ENCODE measurements around the gene RNASE12.

RNASE12 gene

DNA sequence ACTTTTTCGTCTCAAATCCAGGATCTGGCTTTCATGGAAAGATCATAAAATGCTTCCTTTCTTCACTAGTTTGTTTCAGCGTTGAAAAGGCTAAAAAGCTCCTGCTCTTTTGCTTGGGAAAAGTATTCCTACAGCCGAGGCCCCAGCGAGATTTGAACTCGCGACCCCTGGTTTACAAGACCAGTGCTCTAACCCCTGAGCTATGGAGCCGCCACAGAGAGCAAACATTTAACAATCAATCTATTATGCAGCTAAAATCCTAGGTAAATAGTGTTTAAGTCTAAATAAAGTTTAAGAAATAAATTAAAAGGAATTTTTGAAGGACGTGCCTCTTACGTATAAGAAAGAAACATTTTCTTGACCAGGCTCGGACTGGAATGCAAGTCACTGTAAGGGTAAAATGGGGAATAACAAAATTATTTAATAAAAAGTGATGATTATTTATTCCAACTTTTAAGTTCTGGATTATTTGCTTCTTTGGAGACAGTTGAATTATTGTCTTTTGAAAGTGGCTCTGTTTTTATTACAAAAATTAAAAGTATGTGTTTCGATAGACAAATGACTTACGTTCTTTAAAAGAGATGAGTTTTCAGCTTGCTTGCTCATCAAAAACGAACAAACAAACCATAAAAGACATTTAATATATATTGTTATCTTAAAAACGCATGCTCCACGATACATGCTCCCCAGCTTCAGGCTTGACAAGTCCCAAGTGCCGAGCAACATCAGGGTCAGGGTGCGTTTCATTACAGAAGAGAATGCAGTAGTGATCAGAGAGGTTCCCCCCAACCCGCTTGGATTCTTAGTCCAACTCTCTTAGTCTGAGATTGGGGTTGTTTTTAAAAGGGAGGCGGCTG is 40.1 kb upstream of the RNASE12 start:
- no peaks in the 10 kb centered on the region for H4K20me1 ChIP-seq (ENCODE audit: insufficient read depth)
- TF ChIP-seq, protein P1, sequence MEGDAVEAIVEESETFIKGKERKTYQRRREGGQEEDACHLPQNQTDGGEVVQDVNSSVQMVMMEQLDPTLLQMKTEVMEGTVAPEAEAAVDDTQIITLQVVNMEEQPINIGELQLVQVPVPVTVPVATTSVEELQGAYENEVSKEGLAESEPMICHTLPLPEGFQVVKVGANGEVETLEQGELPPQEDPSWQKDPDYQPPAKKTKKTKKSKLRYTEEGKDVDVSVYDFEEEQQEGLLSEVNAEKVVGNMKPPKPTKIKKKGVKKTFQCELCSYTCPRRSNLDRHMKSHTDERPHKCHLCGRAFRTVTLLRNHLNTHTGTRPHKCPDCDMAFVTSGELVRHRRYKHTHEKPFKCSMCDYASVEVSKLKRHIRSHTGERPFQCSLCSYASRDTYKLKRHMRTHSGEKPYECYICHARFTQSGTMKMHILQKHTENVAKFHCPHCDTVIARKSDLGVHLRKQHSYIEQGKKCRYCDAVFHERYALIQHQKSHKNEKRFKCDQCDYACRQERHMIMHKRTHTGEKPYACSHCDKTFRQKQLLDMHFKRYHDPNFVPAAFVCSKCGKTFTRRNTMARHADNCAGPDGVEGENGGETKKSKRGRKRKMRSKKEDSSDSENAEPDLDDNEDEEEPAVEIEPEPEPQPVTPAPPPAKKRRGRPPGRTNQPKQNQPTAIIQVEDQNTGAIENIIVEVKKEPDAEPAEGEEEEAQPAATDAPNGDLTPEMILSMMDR (conservative IDR thresholded peaks at IDR 0.05; ENCODE audit: low read depth, low read length) = no peak
- peak overlapping the region; percentile 80 for H3K4me2 ChIP-seq
- H3K4me3 ChIP-seq (IDR thresholded peaks at IDR 0.05; ENCODE audit: insufficient read depth, low read depth, low read length) = no peak overlapping the region
- H3K36me3 ChIP-seq (ENCODE audit: insufficient read depth) = no peaks in the 10 kb centered on the region
- peaks cover 11% of the 10 kb centered on the region for H3K4me1 ChIP-seq (ENCODE audit: low read depth, poor library complexity, severe bottlenecking)
- H2AFZ ChIP-seq (ENCODE audit: low read depth) = peak overlapping the region; percentile 59
- H3K27me3 ChIP-seq (ENCODE audit: insufficient read depth, low read depth) = 0 out of 2 replicates have a peak, but pooled peaks cover 3% of the 10 kb centered on the region
- H3K9ac ChIP-seq = peak overlapping the region; percentile 18; the same call in 1 of the 2 replicates
- peak overlapping the region; percentile 2; the same call in 1 of the 2 replicates for H3K27ac ChIP-seq
- H3K79me2 ChIP-seq (ENCODE audit: insufficient read depth, low read depth) = no peaks in the 10 kb centered on the region

GRCh38 chr14:20630340-20631022 is 39.3 kb upstream of the RNASE12 start:
- Histone ChIP-seq H4K20me1 (ENCODE audit: insufficient read depth) (no peaks in the 10 kb centered on the region), H3K27me3 (ENCODE audit: insufficient read depth, low read depth) (0 out of 2 replicates have a peak, but pooled peaks cover 3% of the 10 kb centered on the region), H3K79me2 (ENCODE audit: insufficient read depth, low read depth) (no peaks in the 10 kb centered on the region), H3K9ac (no peak overlapping the region; the same call in 1 of the 2 replicates), H2AFZ (ENCODE audit: low read depth) (peak overlapping the region; percentile 28; the same call in 1 of the 2 replicates), H3K4me3 (IDR thresholded peaks at IDR 0.05; ENCODE audit: insufficient read depth, low read depth, low read length) (no peak overlapping the region), H3K36me3 (ENCODE audit: insufficient read depth) (no peaks in the 10 kb centered on the region), H3K27ac (peak overlapping the region; percentile 2; the same call in 1 of the 2 replicates), H3K4me1 (ENCODE audit: low read depth, poor library complexity, severe bottlenecking) (peaks cover 11% of the 10 kb centered on the region), H3K4me2 (peak overlapping the region; percentile 80)
- TF ChIP-seq, protein P1 (conservative IDR thresholded peaks at IDR 0.05; ENCODE audit: low read depth, low read length) = no peak

DNA sequence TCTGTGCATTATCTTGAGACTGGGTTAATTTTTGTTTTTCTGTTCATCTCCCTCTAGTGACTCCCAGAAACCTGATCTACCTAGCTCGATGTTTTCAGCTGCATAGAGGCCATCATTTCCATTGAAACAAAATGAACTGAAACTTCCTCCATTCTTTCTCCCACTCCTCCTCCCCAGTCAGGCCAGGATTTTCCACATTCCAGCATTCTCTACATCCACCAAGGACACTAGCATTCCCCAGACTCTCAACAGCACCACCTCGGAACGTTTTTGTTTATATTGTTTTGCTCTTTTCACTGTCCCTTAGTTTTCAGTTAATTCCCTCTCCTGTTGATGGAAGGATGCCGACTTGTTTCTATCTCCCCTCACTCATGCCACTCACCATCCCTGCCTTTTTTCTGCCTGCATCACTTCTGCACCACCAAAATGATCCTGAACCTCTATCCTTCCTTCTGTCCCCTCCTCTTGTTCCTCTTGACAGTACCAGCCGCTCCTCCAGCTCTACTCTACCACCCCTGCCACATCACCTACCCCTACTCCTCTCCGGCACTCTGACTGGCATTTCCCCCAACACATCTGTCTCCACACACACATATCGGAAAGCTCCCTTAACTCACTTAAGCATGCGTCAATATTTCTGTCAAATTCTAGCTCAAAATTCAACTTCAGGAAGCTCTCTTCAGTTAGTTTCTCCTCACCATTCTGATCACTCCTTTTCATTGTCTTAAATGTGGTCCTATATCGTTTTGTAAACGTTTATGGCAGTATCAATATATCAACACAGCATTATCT is 37.1 kb upstream of the RNASE12 start:
- no peak overlapping the region for H3K4me3 ChIP-seq (IDR thresholded peaks at IDR 0.05; ENCODE audit: insufficient read depth, low read depth, low read length)
- H3K9ac ChIP-seq = no peak overlapping the region
- no peaks in the 10 kb centered on the region for H4K20me1 ChIP-seq (ENCODE audit: insufficient read depth)
- H3K27me3 ChIP-seq (ENCODE audit: insufficient read depth, low read depth) = 0 out of 2 replicates have a peak, but pooled peaks cover 3% of the 10 kb centered on the region
- H3K4me2 ChIP-seq = no peak overlapping the region
- H3K79me2 ChIP-seq (ENCODE audit: insufficient read depth, low read depth) = no peaks in the 10 kb centered on the region
- peaks cover 11% of the 10 kb centered on the region for H3K4me1 ChIP-seq (ENCODE audit: low read depth, poor library complexity, severe bottlenecking)
- H3K27ac ChIP-seq = no peak overlapping the region
- H3K36me3 ChIP-seq (ENCODE audit: insufficient read depth) = no peaks in the 10 kb centered on the region
- H2AFZ ChIP-seq (ENCODE audit: low read depth) = no peak overlapping the region
- TF ChIP-seq, protein P1 (conservative IDR thresholded peaks at IDR 0.05; ENCODE audit: low read depth, low read length) = no peak

DNA sequence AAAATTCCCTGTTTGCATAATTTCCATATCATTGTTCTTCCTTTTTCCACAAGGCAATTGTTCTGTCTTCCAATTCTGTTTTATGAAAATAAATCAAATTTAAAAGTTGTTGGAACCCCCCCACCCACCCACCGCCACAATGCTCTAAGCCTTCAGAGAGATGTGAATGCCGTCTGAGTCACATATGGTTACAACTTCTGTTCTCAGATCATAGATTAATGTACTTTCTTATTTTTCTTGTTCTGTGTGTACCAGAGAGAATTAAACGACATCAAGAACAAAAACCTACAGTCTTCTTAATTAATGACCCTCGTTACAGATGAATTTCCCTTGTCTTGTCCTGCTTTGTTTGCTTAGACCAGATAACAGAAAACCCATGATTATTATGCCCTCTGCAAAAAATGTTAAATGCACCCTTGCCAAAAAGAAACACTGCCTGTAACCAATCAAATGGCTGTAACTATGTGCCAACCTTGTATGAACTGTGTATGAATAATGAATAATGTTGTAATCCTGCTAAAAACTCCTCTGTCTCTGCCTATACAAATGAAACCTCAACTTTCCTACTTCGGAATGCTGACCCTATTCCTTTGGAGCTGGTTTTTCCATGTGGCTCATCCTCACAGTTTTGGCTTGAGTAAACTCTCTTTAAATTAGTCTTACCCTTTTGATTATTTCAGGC is 36.3 kb upstream of the RNASE12 start:
- H3K79me2 ChIP-seq (ENCODE audit: insufficient read depth, low read depth) = no peaks in the 10 kb centered on the region
- 0 out of 2 replicates have a peak, but pooled peaks cover 3% of the 10 kb centered on the region for H3K27me3 ChIP-seq (ENCODE audit: insufficient read depth, low read depth)
- peaks cover 11% of the 10 kb centered on the region for H3K4me1 ChIP-seq (ENCODE audit: low read depth, poor library complexity, severe bottlenecking)
- H3K9ac ChIP-seq = no peak overlapping the region
- H3K4me2 ChIP-seq = no peak overlapping the region
- TF ChIP-seq, protein P1 (conservative IDR thresholded peaks at IDR 0.05; ENCODE audit: low read depth, low read length) = no peak
- H2AFZ ChIP-seq (ENCODE audit: low read depth) = no peak overlapping the region
- no peak overlapping the region for H3K4me3 ChIP-seq (IDR thresholded peaks at IDR 0.05; ENCODE audit: insufficient read depth, low read depth, low read length)
- no peaks in the 10 kb centered on the region for H4K20me1 ChIP-seq (ENCODE audit: insufficient read depth)
- H3K27ac ChIP-seq = no peak overlapping the region
- no peaks in the 10 kb centered on the region for H3K36me3 ChIP-seq (ENCODE audit: insufficient read depth)
